HS-5 (cell line): Measurements from ENCODE around the gene CACNA2D3.
"Not testable (repeated sequence)": the region's sequence is repeated elsewhere in the genome, so short reads cannot be mapped to it uniquely, and the experiment has no call there.

ENCODE experiments used
- DNase-seq: peaks from one replicate; pipeline ENCODE4 v3.0.0-alpha.2; 2012; ENCODE audit warnings: low read depth

Gene CACNA2D3

GRCh38 chr3:54573858-54574257 is 451.5 kb downstream of the CACNA2D3 start:
- DNase-seq, result no peak

- no peak for DNase-seq
Observed at GRCh38 chr3:54574906-54575617, 452.7 kb downstream of the CACNA2D3 start.

DNA sequence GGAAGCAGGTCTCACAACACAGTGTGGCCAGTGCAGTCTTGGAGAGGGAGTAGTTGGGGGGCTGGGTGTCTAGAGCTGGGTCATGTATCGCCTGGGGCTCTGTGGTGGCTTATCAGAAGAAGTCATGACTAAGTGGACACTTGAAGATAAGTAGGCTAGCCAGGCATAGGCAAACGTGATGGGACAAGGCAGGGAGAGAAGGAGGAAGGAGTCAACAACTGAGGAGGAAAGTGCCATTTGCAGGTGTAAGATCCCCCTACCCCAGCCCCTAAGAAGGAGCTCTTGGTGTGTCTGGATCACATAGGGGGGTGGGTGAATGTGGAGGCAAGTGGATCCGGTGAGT is 453.2 kb downstream of the CACNA2D3 start:
- no peak for DNase-seq

GRCh38 chr3:54577313-54577712 is 455.0 kb downstream of the CACNA2D3 start:
- DNase-seq, result no peak

DNA sequence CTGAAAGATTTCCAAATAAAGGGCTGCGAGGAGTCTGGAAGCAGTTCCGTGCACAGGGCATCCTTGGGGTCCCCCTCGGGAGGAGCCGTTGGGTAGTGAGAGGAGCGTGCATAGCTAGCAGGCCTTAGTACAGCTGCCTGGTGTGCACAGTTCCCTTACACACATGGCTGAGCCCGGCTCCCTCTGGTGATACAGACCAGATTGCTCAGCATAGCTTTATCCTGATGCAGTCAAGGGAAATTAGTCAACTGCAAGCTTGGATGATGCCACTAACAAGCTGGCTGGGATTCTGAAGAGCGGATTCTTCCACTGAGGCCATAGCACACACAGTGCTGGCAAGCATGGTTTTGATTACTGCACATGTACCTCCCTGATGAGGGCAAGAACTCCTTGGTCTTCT is 456.1 kb downstream of the CACNA2D3 start:
- peak; percentile 35 for DNase-seq

GRCh38 chr3:54580453-54580852 is 458.1 kb downstream of the CACNA2D3 start:
- no peak for DNase-seq

DNA sequence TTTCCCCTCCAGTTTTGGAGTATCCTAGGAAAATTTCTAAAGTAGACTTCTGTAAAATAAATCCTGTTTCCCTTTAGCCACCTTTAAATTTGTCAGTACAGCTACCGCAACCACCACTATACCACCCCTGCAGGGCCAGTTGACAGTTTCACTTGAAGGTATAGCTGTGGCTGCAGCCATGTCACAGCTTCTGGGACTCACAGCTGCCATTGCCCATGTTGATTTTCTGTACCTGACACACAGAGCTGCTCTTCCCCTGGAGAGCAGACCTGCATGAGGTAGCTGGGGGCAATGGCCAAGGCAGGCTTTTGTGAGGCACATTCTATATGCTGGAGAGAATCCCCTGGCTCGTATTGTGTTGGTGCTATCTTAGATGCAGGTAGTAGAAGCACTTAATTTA is 460.1 kb downstream of the CACNA2D3 start:
- no peak for DNase-seq

GRCh38 chr3:54591157-54591556 is 468.8 kb downstream of the CACNA2D3 start:
- no peak for DNase-seq

DNA sequence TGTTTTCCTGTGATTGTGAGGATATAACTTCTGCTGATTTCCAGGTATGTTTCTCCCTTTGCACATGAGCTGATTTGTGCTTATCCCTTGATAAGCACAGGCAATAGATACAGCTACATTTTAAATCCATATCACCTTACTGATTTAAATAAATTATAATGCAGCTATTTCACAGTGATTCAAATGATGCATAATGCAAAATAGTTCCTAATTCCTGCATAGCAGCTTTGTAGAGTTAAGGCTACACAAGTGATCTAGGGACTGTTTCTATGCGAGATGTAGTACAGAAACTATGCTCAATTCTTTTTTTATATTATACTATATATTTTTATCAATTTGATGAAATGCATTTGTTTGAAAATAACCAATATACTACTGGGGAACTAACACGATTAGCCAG is 471.3 kb downstream of the CACNA2D3 start:
- DNase-seq, result no peak

GRCh38 chr3:54596087-54596486 is 473.7 kb downstream of the CACNA2D3 start:
- no peak for DNase-seq

GRCh38 chr3:54599716-54600115 is 477.4 kb downstream of the CACNA2D3 start:
- DNase-seq, result no peak

GRCh38 chr3:54600441-54601204 is 478.3 kb downstream of the CACNA2D3 start:
- no peak for DNase-seq

GRCh38 chr3:54604495-54604894 is 482.1 kb downstream of the CACNA2D3 start:
- DNase-seq, result no peak

DNA sequence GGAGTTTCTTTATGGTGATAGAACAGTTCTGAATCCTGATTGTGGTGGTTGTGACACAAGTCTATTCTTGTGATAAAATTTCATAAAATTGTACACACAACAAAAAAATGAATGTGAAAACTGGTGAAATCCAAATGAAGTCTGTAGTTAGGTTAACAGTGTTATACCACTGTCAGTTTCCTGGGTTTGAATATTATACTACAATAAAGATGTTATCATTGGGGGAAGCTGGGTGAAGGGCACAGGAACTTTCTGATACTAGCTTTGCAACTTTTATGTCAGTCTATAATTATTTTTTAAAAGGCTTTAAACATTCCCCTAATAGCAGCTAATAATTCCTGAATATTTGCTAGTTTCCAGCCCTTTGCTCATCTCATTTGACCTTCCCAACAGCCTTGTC is 485.7 kb downstream of the CACNA2D3 start:
- DNase-seq, result no peak

DNA sequence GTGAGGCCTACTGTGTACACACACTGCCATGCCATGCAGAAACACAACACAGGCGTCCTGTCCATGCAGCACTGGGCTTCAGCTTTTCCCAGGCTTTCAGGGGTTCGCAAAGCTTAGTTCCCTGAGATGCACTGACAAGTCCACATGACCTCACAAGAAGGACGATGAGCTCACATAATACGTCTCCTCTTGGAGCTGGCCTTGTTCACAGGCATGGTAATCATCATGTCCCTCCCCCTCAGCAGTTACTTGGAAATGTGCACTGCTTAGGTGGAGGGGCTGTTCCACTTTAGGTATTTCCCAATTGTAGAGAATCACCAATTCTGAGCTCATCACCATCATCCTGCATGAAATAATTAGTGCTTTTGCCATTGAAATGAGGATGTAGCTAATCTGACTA is 496.7 kb downstream of the CACNA2D3 start:
- no peak for DNase-seq

- DNase-seq, result no peak
Observed at GRCh38 chr3:54619531-54619930, 497.2 kb downstream of the CACNA2D3 start.

GRCh38 chr3:54621184-54621583 is 498.8 kb downstream of the CACNA2D3 start:
- DNase-seq, result no peak

DNA sequence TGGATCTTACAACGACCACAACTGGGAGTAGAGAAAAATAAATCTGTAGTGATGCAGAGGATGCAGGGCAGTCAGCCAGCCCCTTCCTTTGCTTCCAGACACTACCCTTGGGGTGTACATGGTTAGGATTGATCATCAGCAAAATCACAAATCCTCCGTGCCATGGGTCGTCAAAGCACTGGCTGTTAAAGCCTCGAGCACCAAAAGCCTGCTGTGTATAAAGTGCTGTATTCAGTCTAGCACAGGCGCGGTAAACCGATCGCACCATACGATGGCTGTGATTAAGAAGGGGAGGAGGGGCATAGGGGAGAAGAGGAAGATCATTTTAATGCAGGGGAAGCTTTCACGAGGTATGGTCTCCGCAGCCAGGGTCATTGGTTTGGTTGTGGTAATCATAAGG is 500.3 kb downstream of the CACNA2D3 start:
- no peak for DNase-seq

- no peak for DNase-seq
Observed at GRCh38 chr3:54625805-54626787, 503.7 kb downstream of the CACNA2D3 start.

- no peak for DNase-seq
Observed at GRCh38 chr3:54628888-54629441, 506.6 kb downstream of the CACNA2D3 start.

GRCh38 chr3:54630101-54630623 is 507.8 kb downstream of the CACNA2D3 start:
- DNase-seq, result no peak

- DNase-seq, result not testable (repeated sequence)
Observed at GRCh38 chr3:54631001-54631400, 508.6 kb downstream of the CACNA2D3 start.
